C1 segment of cervical spinal cord (tissue), 14 donors: ENCODE measurements around the gene WDR44.
A peak's percentile ranks its signal among the peaks of the same experiment; 100 is the strongest.
"Not testable (repeated sequence)": the region's sequence is repeated elsewhere in the genome, so short reads cannot be mapped to it uniquely, and the experiment has no call there.

Source experiments
- DNase-seq, 14 donors: peaks; one replicate each; lab custom pipeline; 2025; lab: John Stamatoyannopoulos, UW

The WDR44 gene, protein sequence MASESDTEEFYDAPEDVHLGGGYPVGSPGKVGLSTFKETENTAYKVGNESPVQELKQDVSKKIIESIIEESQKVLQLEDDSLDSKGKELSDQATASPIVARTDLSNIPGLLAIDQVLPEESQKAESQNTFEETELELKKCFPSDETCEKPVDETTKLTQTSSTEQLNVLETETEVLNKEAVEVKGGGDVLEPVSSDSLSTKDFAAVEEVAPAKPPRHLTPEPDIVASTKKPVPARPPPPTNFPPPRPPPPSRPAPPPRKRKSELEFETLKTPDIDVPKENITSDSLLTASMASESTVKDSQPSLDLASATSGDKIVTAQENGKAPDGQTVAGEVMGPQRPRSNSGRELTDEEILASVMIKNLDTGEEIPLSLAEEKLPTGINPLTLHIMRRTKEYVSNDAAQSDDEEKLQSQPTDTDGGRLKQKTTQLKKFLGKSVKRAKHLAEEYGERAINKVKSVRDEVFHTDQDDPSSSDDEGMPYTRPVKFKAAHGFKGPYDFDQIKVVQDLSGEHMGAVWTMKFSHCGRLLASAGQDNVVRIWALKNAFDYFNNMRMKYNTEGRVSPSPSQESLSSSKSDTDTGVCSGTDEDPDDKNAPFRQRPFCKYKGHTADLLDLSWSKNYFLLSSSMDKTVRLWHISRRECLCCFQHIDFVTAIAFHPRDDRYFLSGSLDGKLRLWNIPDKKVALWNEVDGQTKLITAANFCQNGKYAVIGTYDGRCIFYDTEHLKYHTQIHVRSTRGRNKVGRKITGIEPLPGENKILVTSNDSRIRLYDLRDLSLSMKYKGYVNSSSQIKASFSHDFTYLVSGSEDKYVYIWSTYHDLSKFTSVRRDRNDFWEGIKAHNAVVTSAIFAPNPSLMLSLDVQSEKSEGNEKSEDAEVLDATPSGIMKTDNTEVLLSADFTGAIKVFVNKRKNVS

GRCh38 chrX:118345464-118346257 is at the start of gene WDR44:
WDR44 (plus strand) TSS chrX:118346106; CDS start chrX:118346504, 398 bp downstream.
- peak; percentile 32 to 93 (median 84) for DNase-seq

- not testable (repeated sequence) for DNase-seq
These were observed 40.1 kb upstream of the WDR44 start for GRCh38 chrX:118305827-118306226.

GRCh38 chrX:118315529-118315928 is 30.4 kb upstream of the WDR44 start:
- no peak for DNase-seq

GRCh38 chrX:118324588-118324987 is 21.3 kb upstream of the WDR44 start:
- no peak for DNase-seq

GRCh38 chrX:118325453-118325852 is 20.5 kb upstream of the WDR44 start:
- DNase-seq: no peak

DNA sequence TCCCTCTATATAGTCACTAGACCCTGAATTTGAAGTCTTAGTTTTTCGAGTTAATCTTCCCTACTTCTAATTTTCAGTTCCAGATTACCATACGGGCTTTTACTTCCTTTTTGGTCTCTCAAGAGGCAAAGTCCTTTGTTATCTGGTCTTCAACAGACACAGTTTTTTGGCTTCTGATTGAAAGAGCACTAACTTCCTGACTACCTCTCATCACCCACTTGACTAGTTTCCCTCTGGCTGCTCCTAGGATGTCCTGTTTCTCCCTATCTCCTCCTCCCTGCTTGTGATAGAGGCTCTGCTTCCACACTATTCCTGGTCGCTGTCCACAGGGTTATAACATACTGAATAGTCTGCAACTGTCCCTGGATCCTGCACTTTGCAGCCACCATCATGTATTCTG is 16.7 kb upstream of the WDR44 start:
- DNase-seq: no peak

- DNase-seq: no peak
These were observed 8.2 kb upstream of the WDR44 start for GRCh38 chrX:118337687-118338086.

GRCh38 chrX:118338930-118339329 is 7.0 kb upstream of the WDR44 start:
- DNase-seq: no peak

DNA sequence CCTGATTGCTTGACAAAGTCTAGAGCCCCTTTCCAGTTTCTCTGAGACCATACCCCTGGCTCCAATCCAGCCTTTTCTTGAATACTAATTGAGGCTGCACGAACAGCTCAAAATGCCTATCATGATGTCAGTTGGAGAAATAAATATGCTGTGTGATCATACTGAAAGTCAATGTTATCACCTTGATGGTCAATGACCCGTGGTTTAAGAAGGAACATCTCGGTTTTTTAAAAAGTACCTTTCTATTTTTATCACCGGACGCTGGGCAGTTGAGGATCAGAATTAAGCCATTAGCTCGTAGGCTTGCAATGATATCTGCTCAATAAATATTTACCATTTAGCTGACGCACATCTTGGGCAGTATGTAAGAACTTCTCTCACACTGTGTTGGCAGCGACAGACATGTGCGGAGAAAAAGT is 852 bp upstream of the WDR44 start:
- DNase-seq: peak in 1 of 14 donors; percentile 36

- peak in 11 of 14 donors; percentile 18 to 61 (median 46) for DNase-seq
These were observed 570 bp downstream of the WDR44 start for GRCh38 chrX:118346258-118347094.

- peak in 1 of 14 donors; percentile 0 for DNase-seq
These were observed 1.2 kb downstream of the WDR44 start for GRCh38 chrX:118347131-118347530.

GRCh38 chrX:118347736-118348135 is 1.8 kb downstream of the WDR44 start:
- DNase-seq: no peak

DNA sequence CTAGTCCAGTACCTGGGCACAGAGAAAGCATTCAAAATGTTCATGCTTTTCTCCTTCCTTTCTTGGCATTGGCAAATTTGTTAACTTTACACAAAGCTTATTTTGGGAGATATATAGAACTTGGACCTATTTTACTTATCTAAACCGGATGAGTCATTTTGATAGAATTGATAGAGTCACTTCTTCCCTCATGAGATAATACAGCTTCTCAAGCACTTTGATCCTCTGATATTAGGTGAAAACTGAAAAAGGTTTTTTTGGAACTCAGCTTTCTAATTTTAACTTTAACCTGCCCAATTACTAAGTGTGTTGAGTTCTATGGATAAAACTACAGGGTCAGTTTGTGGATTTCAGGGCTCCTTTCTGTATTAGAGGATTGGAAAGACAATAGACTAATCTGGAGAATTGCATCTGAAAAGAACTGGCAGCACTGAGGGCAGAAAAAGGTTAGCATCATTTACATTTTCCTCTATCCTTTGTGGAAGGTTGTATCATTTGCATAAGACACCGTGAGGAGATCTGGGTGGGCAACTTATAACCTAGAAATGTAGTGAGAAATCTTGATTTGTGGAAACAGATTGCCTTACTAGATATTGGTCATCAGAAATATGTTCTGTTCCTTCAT is 2.4 kb downstream of the WDR44 start:
- DNase-seq: no peak

- DNase-seq: no peak
These were observed 3.3 kb downstream of the WDR44 start for GRCh38 chrX:118349188-118349587.

- no peak for DNase-seq
These were observed 4.3 kb downstream of the WDR44 start for GRCh38 chrX:118350221-118350620.

DNA sequence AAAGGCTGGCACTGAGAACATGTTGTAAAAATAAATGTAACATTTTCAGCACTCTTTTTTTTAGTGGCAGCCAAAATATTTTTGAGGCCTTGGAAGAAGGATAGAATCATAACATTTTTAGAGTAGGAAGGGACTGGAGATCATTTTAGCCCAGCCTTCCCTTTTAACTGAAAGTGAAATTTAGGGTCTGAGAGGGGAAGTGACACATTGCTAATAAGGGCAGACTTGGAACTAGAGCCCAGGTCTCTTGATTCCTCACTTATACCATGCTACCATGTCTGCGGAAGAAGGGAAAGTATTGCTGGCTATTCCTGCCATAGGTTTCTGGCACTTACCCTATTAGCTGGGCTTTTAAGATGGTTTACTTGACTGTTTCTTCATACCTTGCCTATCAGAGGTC is 4.8 kb downstream of the WDR44 start:
- no peak for DNase-seq

- DNase-seq: no peak
These were observed 6.7 kb downstream of the WDR44 start for GRCh38 chrX:118352566-118352965.

DNA sequence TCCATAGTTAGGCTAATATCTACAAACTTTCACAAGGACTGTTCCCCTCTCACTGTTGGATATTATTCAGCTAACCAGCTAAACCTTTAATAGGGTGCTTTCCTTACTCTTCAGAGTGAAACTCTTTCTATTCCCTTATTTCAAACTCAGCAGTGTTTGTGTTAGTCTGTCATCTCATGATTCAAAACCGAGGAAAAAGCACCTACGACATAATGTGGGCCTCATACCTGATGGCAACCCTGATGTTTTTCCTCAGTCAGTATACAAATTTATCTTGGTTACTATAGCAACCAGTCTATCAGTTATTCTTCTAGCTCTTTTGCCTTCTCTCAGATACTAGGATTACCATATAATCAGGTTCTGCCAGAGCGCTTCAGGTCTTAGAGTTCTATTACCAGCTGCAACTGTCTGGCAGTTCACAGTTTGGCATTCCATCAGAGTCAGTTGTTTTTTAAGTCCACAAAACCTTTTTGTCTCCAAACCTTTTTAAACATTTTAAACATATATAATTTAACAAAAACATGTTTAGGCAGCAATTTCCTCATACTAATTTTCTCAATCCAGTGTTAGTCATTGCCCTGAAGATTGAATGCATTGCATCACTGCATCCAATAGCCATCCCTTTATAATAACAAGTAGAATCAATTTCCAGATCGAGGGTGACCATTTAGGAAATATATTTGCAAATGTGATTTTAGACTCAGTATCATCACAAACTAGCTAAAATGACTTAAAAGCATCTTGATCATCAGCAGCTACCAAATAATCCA is 7.4 kb downstream of the WDR44 start:
- no peak for DNase-seq

DNA sequence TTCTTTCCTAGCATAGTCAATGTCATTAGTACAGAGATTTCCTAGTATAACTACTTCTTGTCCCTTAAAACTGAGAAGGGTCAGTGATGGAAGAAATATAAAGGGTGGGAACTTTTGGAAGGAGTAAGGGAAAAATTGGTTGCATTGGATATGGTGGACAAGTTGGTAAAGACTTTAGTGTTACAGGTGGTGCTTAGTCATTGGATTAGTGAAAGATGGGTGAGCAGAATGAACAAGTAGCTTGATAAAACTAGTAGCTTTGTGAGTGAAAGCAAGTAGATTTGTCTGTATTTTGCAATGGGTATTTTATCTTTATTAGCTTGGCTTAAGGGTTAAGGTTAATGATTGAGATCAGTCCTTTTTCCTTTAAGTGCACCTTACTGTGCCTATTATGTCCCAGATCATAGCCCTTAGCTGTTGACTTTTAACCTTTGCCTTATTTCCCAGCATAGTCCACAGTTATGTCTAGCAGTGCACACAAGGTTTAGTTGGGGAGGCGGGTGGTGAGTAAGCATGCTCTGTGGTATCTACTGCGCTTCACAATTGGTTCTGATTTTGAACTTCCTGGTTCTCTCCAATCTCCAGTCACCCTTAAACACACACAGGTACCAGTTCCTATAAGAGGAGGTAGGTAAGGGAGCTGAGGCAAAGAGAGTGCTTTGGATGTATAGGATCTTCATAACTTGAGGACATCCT is 9.5 kb downstream of the WDR44 start:
- DNase-seq: no peak
